ENCODE measurements around the gene STAT4. TPM values are rescaled to one million over a fixed set of nuclear protein-coding genes. Genes with fewer than 3 reads are reported as not detected.

The STAT4 gene
- total RNA-seq, 1 donor from 2014 or later = 1.6 TPM

GRCh38 chr2:191171708-191172355 lies 21.0 kb upstream of the STAT4 start:
- Histone ChIP-seq H4K20me1 (ENCODE audit: insufficient read depth, low read length) (no peaks in the 10 kb centered on the region), H2AFZ (ENCODE audit: low read depth, low read length) (no peak overlapping the region), H3K27ac (ENCODE audit: low read depth, low read length) (peak overlapping the region; percentile 72), H3K9ac (ENCODE audit: low read length) (peak overlapping the region; percentile 48), H3K9me3 (ENCODE audit: insufficient read depth, low read depth, low read length) (no peaks in the 10 kb centered on the region), H3K36me3 (ENCODE audit: insufficient read depth, low read length) (no peaks in the 10 kb centered on the region), H3K27me3 (ENCODE audit: insufficient read depth, low read length) (no peaks in the 10 kb centered on the region), H3K4me2 (ENCODE audit: low read length) (peak overlapping the region; percentile 76), H3K79me2 (ENCODE audit: insufficient read depth, low read length) (no peaks in the 10 kb centered on the region), H3K4me3 (ENCODE audit: insufficient read depth, low read depth, low read length) (no peak overlapping the region), H3K4me1 (ENCODE audit: insufficient read depth, low read length) (peaks cover 27% of the 10 kb centered on the region)
- FAIRE-seq = peak; percentile 97
- peak; percentile 97 for DNase-seq (ENCODE audit: low read depth)
- Mint-ChIP-seq H3K4me3 (ENCODE audit: unreplicated experiment) (no peak overlapping the region), H3K27ac (ENCODE audit: unreplicated experiment) (peak overlapping the region; percentile 88), H3K36me3 (ENCODE audit: low read depth, unreplicated experiment) (no peaks in the 10 kb centered on the region), H3K9me3 (ENCODE audit: unreplicated experiment) (no peaks in the 10 kb centered on the region), H3K4me1 (ENCODE audit: low read depth, unreplicated experiment) (peaks cover 47% of the 10 kb centered on the region), H3K27me3 (ENCODE audit: low read depth, unreplicated experiment) (no peaks in the 10 kb centered on the region)
- no peak for TF ChIP-seq CTCF (IDR thresholded peaks at IDR 0.05; ENCODE audit: insufficient read depth, low read depth, low read length)

GRCh38 chr2:191171286-191171685 lies 20.5 kb upstream of the STAT4 start:
- H3K27me3 Mint-ChIP-seq (ENCODE audit: low read depth, unreplicated experiment) = no peaks in the 10 kb centered on the region
- no peaks in the 10 kb centered on the region for H3K36me3 ChIP-seq (ENCODE audit: insufficient read depth, low read length)
- peak overlapping the region; percentile 22 for H3K9ac ChIP-seq (ENCODE audit: low read length)
- H3K36me3 Mint-ChIP-seq (ENCODE audit: low read depth, unreplicated experiment) = no peaks in the 10 kb centered on the region
- no peaks in the 10 kb centered on the region for H4K20me1 ChIP-seq (ENCODE audit: insufficient read depth, low read length)
- peak overlapping the region; percentile 76 for H3K4me2 ChIP-seq (ENCODE audit: low read length)
- H3K4me1 Mint-ChIP-seq (ENCODE audit: low read depth, unreplicated experiment) = peaks cover 49% of the 10 kb centered on the region
- H3K9me3 ChIP-seq (ENCODE audit: insufficient read depth, low read depth, low read length) = no peaks in the 10 kb centered on the region
- H3K79me2 ChIP-seq (ENCODE audit: insufficient read depth, low read length) = no peaks in the 10 kb centered on the region
- FAIRE-seq (no peak), DNase-seq (ENCODE audit: low read depth) (no peak)
- TF ChIP-seq CTCF (IDR thresholded peaks at IDR 0.05; ENCODE audit: insufficient read depth, low read depth, low read length) (no peak), EZH2 (IDR thresholded peaks at IDR 0.05; ENCODE audit: insufficient read depth, low read length) (no peak)
- H3K4me3 Mint-ChIP-seq (ENCODE audit: unreplicated experiment) = no peak overlapping the region
- no peak overlapping the region for H3K4me3 ChIP-seq (ENCODE audit: insufficient read depth, low read depth, low read length)
- peaks cover 30% of the 10 kb centered on the region for H3K4me1 ChIP-seq (ENCODE audit: insufficient read depth, low read length)
- peak overlapping the region; percentile 72 for H3K27ac ChIP-seq (ENCODE audit: low read depth, low read length)
- H3K27me3 ChIP-seq (ENCODE audit: insufficient read depth, low read length) = no peaks in the 10 kb centered on the region
- no peak overlapping the region for H2AFZ ChIP-seq (ENCODE audit: low read depth, low read length)
- H3K9me3 Mint-ChIP-seq (ENCODE audit: unreplicated experiment) = no peaks in the 10 kb centered on the region
- H3K27ac Mint-ChIP-seq (ENCODE audit: unreplicated experiment) = peak overlapping the region; percentile 88

DNA sequence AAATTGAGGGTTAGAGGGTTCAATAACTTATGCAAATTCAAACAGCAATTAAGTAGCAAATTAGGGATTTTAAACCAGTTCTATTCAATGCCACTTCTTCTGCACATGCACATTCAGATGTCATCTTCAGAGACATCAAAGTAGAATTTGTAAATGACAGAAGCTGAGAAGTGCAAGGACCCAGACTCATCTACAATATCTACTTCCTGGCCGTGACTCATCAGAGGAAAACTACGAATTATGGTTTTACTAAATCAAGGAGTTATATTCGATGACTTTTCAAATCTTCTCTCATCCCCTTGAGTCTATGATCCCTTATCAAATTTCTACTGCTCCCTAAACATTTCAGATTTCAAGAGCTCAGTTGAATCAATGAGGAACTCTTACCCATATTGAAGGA lies 20.0 kb upstream of the STAT4 start:
- H3K4me1 ChIP-seq (ENCODE audit: insufficient read depth, low read length) = peaks cover 35% of the 10 kb centered on the region
- H2AFZ ChIP-seq (ENCODE audit: low read depth, low read length) = no peak overlapping the region
- Mint-ChIP-seq H3K9me3 (ENCODE audit: unreplicated experiment) (no peaks in the 10 kb centered on the region), H3K27me3 (ENCODE audit: low read depth, unreplicated experiment) (no peaks in the 10 kb centered on the region), H3K36me3 (ENCODE audit: low read depth, unreplicated experiment) (no peaks in the 10 kb centered on the region), H3K27ac (ENCODE audit: unreplicated experiment) (peak overlapping the region; percentile 88), H3K4me3 (ENCODE audit: unreplicated experiment) (no peak overlapping the region), H3K4me1 (ENCODE audit: low read depth, unreplicated experiment) (peaks cover 54% of the 10 kb centered on the region)
- H3K27me3 ChIP-seq (ENCODE audit: insufficient read depth, low read length) = no peaks in the 10 kb centered on the region
- H3K9me3 ChIP-seq (ENCODE audit: insufficient read depth, low read depth, low read length) = no peaks in the 10 kb centered on the region
- H3K9ac ChIP-seq (ENCODE audit: low read length) = peak overlapping the region; percentile 22
- H4K20me1 ChIP-seq (ENCODE audit: insufficient read depth, low read length) = no peaks in the 10 kb centered on the region
- H3K4me3 ChIP-seq (ENCODE audit: insufficient read depth, low read depth, low read length) = no peak overlapping the region
- H3K27ac ChIP-seq (ENCODE audit: low read depth, low read length) = peak overlapping the region; percentile 72
- DNase-seq (ENCODE audit: low read depth) (no peak), FAIRE-seq (no peak)
- no peaks in the 10 kb centered on the region for H3K36me3 ChIP-seq (ENCODE audit: insufficient read depth, low read length)
- no peak for TF ChIP-seq CTCF (IDR thresholded peaks at IDR 0.05; ENCODE audit: insufficient read depth, low read depth, low read length)
- TF ChIP-seq EZH2 (IDR thresholded peaks at IDR 0.05; ENCODE audit: insufficient read depth, low read length) = no peak
- peak overlapping the region; percentile 76 for H3K4me2 ChIP-seq (ENCODE audit: low read length)
- no peaks in the 10 kb centered on the region for H3K79me2 ChIP-seq (ENCODE audit: insufficient read depth, low read length)
